Fibroblast of villous mesenchyme (primary cell): ENCODE measurements around the gene CELF2. TPM values are rescaled to one million over a fixed set of nuclear protein-coding genes. Genes with fewer than 3 reads are reported as not detected.

Experiments used
- DNase-seq: peaks from one replicate; pipeline ENCODE4 v3.0.0-alpha.2; 2010; ENCODE audit warnings: low read depth
- H3K4me3 ChIP-seq: 2 replicates; pipeline ENCODE4 v1.5.1; 2011; ENCODE audit warnings: low read depth, mild to moderate bottlenecking, low read length
- CTCF ChIP-seq: IDR thresholded peaks from 2 replicates; pipeline ENCODE4 v1.5.1; 2012; ENCODE audit warnings: low read depth, mild to moderate bottlenecking, low read length; ENCODE audit not compliant: insufficient read depth
- total RNA-seq: library from RNA; depleted of rRNA; stranded (reverse); fragments of >200 nt; gene quantifications from 2 replicates; pipeline ENCODE4 v1.2.3, GENCODE V29; 2012

Gene CELF2
- total RNA-seq, 1 donor = 2.2 TPM

- DNase-seq = no peak
- H3K4me3 ChIP-seq = no peak overlapping the region
- no peak for TF ChIP-seq CTCF
Measured at GRCh38 chr10:11208908-11209829, 191.5 kb downstream of the CELF2 start.

GRCh38 chr10:11209830-11210181 is 192.1 kb downstream of the CELF2 start:
- DNase-seq = no peak
- H3K4me3 ChIP-seq = no peak overlapping the region
- no peak for TF ChIP-seq CTCF

GRCh38 chr10:11210211-11210922 is 192.7 kb downstream of the CELF2 start:
- TF ChIP-seq CTCF = no peak
- DNase-seq = no peak
- no peak overlapping the region for H3K4me3 ChIP-seq

- DNase-seq = no peak
- no peak overlapping the region for H3K4me3 ChIP-seq
- TF ChIP-seq CTCF = no peak
Measured at GRCh38 chr10:11212288-11213085, 194.8 kb downstream of the CELF2 start.

- no peak for TF ChIP-seq CTCF
- DNase-seq = no peak
- no peak overlapping the region for H3K4me3 ChIP-seq
Measured at GRCh38 chr10:11213137-11213536, 195.5 kb downstream of the CELF2 start.

GRCh38 chr10:11214407-11214806 is 196.7 kb downstream of the CELF2 start:
- no peak for TF ChIP-seq CTCF
- no peak overlapping the region for H3K4me3 ChIP-seq
- no peak for DNase-seq
